ENCODE results near the gene STAT5B. TPM values are rescaled to one million over a fixed set of nuclear protein-coding genes. Genes with fewer than 3 reads are reported as not detected.

STAT5B gene
- total RNA-seq, 1 experiment from 2014 or later = 7.1 TPM

DNA sequence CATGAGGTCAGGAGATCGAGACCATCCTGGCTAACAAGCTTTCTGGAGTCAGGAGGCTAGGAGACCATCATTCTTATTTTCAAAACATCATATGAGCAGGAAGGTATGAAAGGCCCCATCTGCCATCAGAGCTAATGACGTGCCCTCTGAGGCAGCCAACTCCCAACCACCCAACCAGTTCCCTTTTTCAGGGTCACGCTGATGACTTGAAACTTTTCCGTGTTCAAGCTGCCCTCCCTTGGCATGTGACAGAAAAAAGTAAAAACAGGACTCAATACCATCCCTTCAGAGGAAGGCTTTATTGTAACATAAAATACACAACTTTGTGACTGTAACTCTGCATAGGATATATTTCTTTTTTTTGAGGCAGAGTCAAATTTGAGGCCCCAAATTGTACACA, 77.3 kb downstream of the STAT5B start:
- no TSS peak for BruUV-seq (replicated peaks)
- ChIA-PET RAD21 (ENCODE audit: low non-redundant PET in 1 of 2, low total read pairs in 2 of 2, uncharacterized antibody in 2 of 2, unreplicated experiment in 2 of 2) (no interaction called here), CTCF (interaction anchor here (2.0 kb wide), 1 partner anchor 23 kb away, joined by 6 read pairs; no protein-coding TSS in a partner anchor), POLR2A (no interaction called here)
- DNase-seq (ENCODE audit: low read depth, low spot score) = no peak
- intact Hi-C loops (cut with micrococcal nuclease) = no loop called here
- TF ChIP-seq TCF7L2 (IDR thresholded peaks at IDR 0.05; ENCODE audit: borderline replicate concordance, extremely low read depth, insufficient read depth, insufficient read length) (no peak), POLR2A (IDR thresholded peaks at IDR 0.05; ENCODE audit: borderline replicate concordance, extremely low read depth, insufficient read depth, insufficient read length) (no peak), POLR2AphosphoS5 (IDR thresholded peaks at IDR 0.05; ENCODE audit: low read depth, low read length) (no peak), ELF1 (IDR thresholded peaks at IDR 0.05; ENCODE audit: borderline replicate concordance, low read depth) (no peak), MAX (IDR thresholded peaks at IDR 0.05) (no peak), SRF (IDR thresholded peaks at IDR 0.05; ENCODE audit: low read depth) (no peak)
- Histone ChIP-seq H3K79me2 (ENCODE audit: insufficient read depth, low read length) (no peaks in the 10 kb centered on the region), H4K20me1 (ENCODE audit: insufficient read depth) (no peaks in the 10 kb centered on the region), H3K9me2 (ENCODE audit: insufficient read depth) (no peaks in the 10 kb centered on the region), H3K4me2 (ENCODE audit: low read length) (no peak overlapping the region), H3K4me3 (replicated peaks in 1 of 2; ENCODE audit: low read depth in 1 of 2, low read length in 2 of 2) (no peak overlapping the region), H3K9ac (ENCODE audit: low read length) (no peak overlapping the region), H3K36me3 (ENCODE audit: control insufficient read depth in 1 of 2, insufficient read depth in 2 of 2, low read length in 2 of 2) (no peaks in the 10 kb centered on the region), H3K4me1 (ENCODE audit: control insufficient read depth in 1 of 2, insufficient read depth in 2 of 2, low read length in 2 of 2) (peaks cover 0 to 5% of the 10 kb centered on the region in 2 experiments; a peak in 1 of 4 replicates), H2AFZ (ENCODE audit: low read depth, low read length, poor library complexity, severe bottlenecking) (no peak overlapping the region), H3K27me3 (ENCODE audit: insufficient read depth, low read length) (no peaks in the 10 kb centered on the region), H3K9me3 (ENCODE audit: control insufficient read depth in 1 of 2, insufficient read depth in 1 of 2, low read depth in 1 of 2, low read length in 2 of 2) (no peaks in the 10 kb centered on the region), H3K27ac (ENCODE audit: low read depth, low read length) (no peak overlapping the region)
- no peak for ATAC-seq

- Histone ChIP-seq H3K9me3 (ENCODE audit: control insufficient read depth in 1 of 2, insufficient read depth in 1 of 2, low read depth in 1 of 2, low read length in 2 of 2) (no peaks in the 10 kb centered on the region), H3K27ac (ENCODE audit: low read depth, low read length) (no peak overlapping the region), H3K4me3 (replicated peaks in 1 of 2; ENCODE audit: low read depth in 1 of 2, low read length in 2 of 2) (no peak overlapping the region), H3K27me3 (ENCODE audit: insufficient read depth, low read length) (no peaks in the 10 kb centered on the region), H3K36me3 (ENCODE audit: control insufficient read depth in 1 of 2, insufficient read depth in 2 of 2, low read length in 2 of 2) (no peaks in the 10 kb centered on the region), H3K9ac (ENCODE audit: low read length) (no peak overlapping the region), H4K20me1 (ENCODE audit: insufficient read depth) (no peaks in the 10 kb centered on the region), H2AFZ (ENCODE audit: low read depth, low read length, poor library complexity, severe bottlenecking) (no peak overlapping the region), H3K9me2 (ENCODE audit: insufficient read depth) (no peaks in the 10 kb centered on the region), H3K79me2 (ENCODE audit: insufficient read depth, low read length) (no peaks in the 10 kb centered on the region), H3K4me1 (ENCODE audit: control insufficient read depth in 1 of 2, insufficient read depth in 2 of 2, low read length in 2 of 2) (peaks cover 8 to 15% of the 10 kb centered on the region in 2 experiments; a peak in 3 of 4 replicates), H3K4me2 (ENCODE audit: low read length) (no peak overlapping the region)
- no peak for TF ChIP-seq CBX3 (IDR thresholded peaks at IDR 0.05; ENCODE audit: low read depth)
- TF ChIP-seq, protein P1, sequence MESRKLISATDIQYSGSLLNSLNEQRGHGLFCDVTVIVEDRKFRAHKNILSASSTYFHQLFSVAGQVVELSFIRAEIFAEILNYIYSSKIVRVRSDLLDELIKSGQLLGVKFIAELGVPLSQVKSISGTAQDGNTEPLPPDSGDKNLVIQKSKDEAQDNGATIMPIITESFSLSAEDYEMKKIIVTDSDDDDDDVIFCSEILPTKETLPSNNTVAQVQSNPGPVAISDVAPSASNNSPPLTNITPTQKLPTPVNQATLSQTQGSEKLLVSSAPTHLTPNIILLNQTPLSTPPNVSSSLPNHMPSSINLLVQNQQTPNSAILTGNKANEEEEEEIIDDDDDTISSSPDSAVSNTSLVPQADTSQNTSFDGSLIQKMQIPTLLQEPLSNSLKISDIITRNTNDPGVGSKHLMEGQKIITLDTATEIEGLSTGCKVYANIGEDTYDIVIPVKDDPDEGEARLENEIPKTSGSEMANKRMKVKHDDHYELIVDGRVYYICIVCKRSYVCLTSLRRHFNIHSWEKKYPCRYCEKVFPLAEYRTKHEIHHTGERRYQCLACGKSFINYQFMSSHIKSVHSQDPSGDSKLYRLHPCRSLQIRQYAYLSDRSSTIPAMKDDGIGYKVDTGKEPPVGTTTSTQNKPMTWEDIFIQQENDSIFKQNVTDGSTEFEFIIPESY (IDR thresholded peaks at IDR 0.05; ENCODE audit: extremely low read depth, insufficient replicate concordance, low read length) = no peak
- TF ChIP-seq EZH2phosphoT487 (IDR thresholded peaks at IDR 0.05; ENCODE audit: borderline replicate concordance) = no peak
- TF ChIP-seq CTCF (IDR thresholded peaks at IDR 0.05 in 2 of 3, conservative IDR thresholded peaks at IDR 0.05 in 1 of 3; ENCODE audit: borderline replicate concordance in 1 of 3, insufficient read depth in 1 of 3, low read depth in 2 of 3, low read length in 2 of 3) = no peak
- TF ChIP-seq SIN3A (IDR thresholded peaks at IDR 0.05; ENCODE audit: low read depth) = no peak
- no peak for TF ChIP-seq RAD21 (IDR thresholded peaks at IDR 0.05; ENCODE audit: low read depth)
- TF ChIP-seq ZNF274 (IDR thresholded peaks at IDR 0.05; ENCODE audit: low read depth, low read length) = no peak
- no peak for TF ChIP-seq TCF7L2 (IDR thresholded peaks at IDR 0.05; ENCODE audit: borderline replicate concordance, extremely low read depth, insufficient read depth, insufficient read length)
- ATAC-seq (no peak), DNase-seq (ENCODE audit: low read depth, low spot score) (no peak)
- intact Hi-C loops (cut with micrococcal nuclease) = no loop called here
- no TSS peak for BruUV-seq (replicated peaks)
- ChIA-PET CTCF (interaction anchor here (2.0 kb wide), 1 partner anchor 24 kb away, joined by 6 read pairs; no protein-coding TSS in a partner anchor), POLR2A (no interaction called here), RAD21 (ENCODE audit: low non-redundant PET in 1 of 2, low total read pairs in 2 of 2, uncharacterized antibody in 2 of 2, unreplicated experiment in 2 of 2) (no interaction called here)
Observed at GRCh38 chr17:42197564-42198156, 78.5 kb downstream of the STAT5B start.

Measured in HCT116 (cell line).